Measurements from ENCODE around the gene POC1B.

DNA sequence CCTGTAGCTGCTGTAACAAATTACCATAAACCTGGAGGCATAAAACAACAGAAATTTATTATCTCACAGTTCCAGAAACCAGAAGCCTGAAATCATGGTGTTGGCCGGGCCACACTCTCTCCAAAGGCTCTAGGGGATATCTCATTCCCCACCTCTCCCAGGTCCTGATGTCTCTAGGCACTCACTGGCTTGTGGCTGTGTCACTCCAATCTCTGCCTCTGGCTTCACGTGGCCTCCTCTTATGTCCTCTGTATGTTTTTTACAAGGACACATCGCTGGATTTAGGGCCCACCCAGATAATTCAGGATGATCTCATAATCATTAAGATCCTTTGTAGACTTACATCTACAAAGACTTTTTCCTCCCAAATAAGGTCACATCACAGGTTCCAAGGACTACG, 9.2 kb downstream of the POC1B start:
- TF ChIP-seq EZH2 (IDR thresholded peaks at IDR 0.05; ENCODE audit: low read depth) = no peak
- TF ChIP-seq, protein P1, sequence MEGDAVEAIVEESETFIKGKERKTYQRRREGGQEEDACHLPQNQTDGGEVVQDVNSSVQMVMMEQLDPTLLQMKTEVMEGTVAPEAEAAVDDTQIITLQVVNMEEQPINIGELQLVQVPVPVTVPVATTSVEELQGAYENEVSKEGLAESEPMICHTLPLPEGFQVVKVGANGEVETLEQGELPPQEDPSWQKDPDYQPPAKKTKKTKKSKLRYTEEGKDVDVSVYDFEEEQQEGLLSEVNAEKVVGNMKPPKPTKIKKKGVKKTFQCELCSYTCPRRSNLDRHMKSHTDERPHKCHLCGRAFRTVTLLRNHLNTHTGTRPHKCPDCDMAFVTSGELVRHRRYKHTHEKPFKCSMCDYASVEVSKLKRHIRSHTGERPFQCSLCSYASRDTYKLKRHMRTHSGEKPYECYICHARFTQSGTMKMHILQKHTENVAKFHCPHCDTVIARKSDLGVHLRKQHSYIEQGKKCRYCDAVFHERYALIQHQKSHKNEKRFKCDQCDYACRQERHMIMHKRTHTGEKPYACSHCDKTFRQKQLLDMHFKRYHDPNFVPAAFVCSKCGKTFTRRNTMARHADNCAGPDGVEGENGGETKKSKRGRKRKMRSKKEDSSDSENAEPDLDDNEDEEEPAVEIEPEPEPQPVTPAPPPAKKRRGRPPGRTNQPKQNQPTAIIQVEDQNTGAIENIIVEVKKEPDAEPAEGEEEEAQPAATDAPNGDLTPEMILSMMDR (conservative IDR thresholded peaks at IDR 0.05) = no peak
